Muscle of leg (tissue), 11 donors: ENCODE data around the gene ZNF777. TPM values are rescaled to one million over a fixed set of nuclear protein-coding genes. Genes with fewer than 3 reads are reported as not detected.

Source experiments
- DNase-seq: peaks from one replicate; pipeline ENCODE4 v3.0.0; 2013
- H3K27ac ChIP-seq: one replicate; pipeline ENCODE4 v1.5.1; 2013; ENCODE audit warnings: mild to moderate bottlenecking, low read length, control low read depth
- H3K27me3 ChIP-seq: one replicate; pipeline ENCODE4 v1.6.1; 2013; ENCODE audit warnings: low read length; ENCODE audit not compliant: control insufficient read depth, insufficient read depth
- H3K36me3 ChIP-seq: one replicate; pipeline ENCODE4 v1.6.1; 2013; ENCODE audit warnings: low read length; ENCODE audit not compliant: control insufficient read depth, insufficient read depth
- H3K4me1 ChIP-seq: one replicate; pipeline ENCODE4 v1.6.1; 2013; ENCODE audit warnings: low read length; ENCODE audit not compliant: control insufficient read depth, insufficient read depth
- H3K4me3 ChIP-seq: one replicate; pipeline ENCODE4 v1.5.1; 2013; ENCODE audit warnings: low read length, control low read depth
- H3K9me3 ChIP-seq: replicated peaks from 2 replicates; pipeline ENCODE4 v1.6.1; 2013; ENCODE audit warnings: low read depth, low read length; ENCODE audit not compliant: control insufficient read depth
- WGBS: methylation state at CpG from one replicate; pipeline ENCODE4 v1.1.5; 2013; ENCODE audit warnings: missing lambda C conversion rate; ENCODE audit not compliant: insufficient coverage; 5-methylcytosine and 5-hydroxymethylcytosine counted together
- polyA plus RNA-seq, 8 donors: library from polyadenylated mRNA; unstranded; fragments of 120-200 nt; gene quantifications; one replicate each; pipeline versions ENCODE4 v1.2.1 to v1.2.3, GENCODE V29; 2013; ENCODE audit warnings: inconsistent platforms in 1 of 8, low replicate concordance in 1 of 8; ENCODE audit not compliant: insufficient read length in 8 of 8, insufficient read depth in 1 of 8
- total RNA-seq: library from RNA; stranded (reverse); fragments of 120-200 nt; gene quantifications from one replicate; pipeline ENCODE4 v1.2.4, GENCODE V29; 2013

ZNF777 gene
- total and polyA plus RNA-seq, 9 donors, result 4.1 to 11.5 (median 10.5) TPM

GRCh38 chr7:149466364-149466763, 5.5 kb upstream of the ZNF777 start:
- peaks cover 5% of the 10 kb centered on the region for H3K9me3 ChIP-seq
- H3K27ac ChIP-seq, result no peak overlapping the region
- peaks cover 4% of the 10 kb centered on the region for H3K27me3 ChIP-seq
- no peak for DNase-seq
- no peak overlapping the region for H3K4me3 ChIP-seq
- peaks cover 2% of the 10 kb centered on the region for H3K36me3 ChIP-seq
- no peaks in the 10 kb centered on the region for H3K4me1 ChIP-seq

GRCh38 chr7:149463500-149464161, 2.8 kb upstream of the ZNF777 start:
- H3K27me3 ChIP-seq, result peaks cover 7% of the 10 kb centered on the region
- no CpG with 5 or more reads among the region's 1 CpG for WGBS

GRCh38 chr7:149462101-149462520, 1.2 kb upstream of the ZNF777 start:
- H3K4me1 ChIP-seq, result peaks cover 14% of the 10 kb centered on the region
- H3K9me3 ChIP-seq, result no peaks in the 10 kb centered on the region
- no peak for DNase-seq
- no peak overlapping the region for H3K4me3 ChIP-seq
- H3K36me3 ChIP-seq, result no peaks in the 10 kb centered on the region
- no peak overlapping the region for H3K27ac ChIP-seq
- H3K27me3 ChIP-seq, result peaks cover 7% of the 10 kb centered on the region
- WGBS, result 77% methylated on average over 5 of the region's 9 CpGs

More at GRCh38 chr7:149463500-149464161, 2.8 kb upstream of the ZNF777 start:
- Histone ChIP-seq H3K9me3 (no peaks in the 10 kb centered on the region), H3K36me3 (no peaks in the 10 kb centered on the region), H3K4me1 (peaks cover 9% of the 10 kb centered on the region), H3K4me3 (no peak overlapping the region), H3K27ac (no peak overlapping the region)
- DNase-seq, result no peak

GRCh38 chr7:149459540-149460452, 1.1 kb downstream of the ZNF777 start:
- peak; percentile 14 for DNase-seq
- H3K27me3 ChIP-seq, result peaks cover 7% of the 10 kb centered on the region
- peak overlapping the region; percentile 31 for H3K4me3 ChIP-seq
- under 1% methylated on average over 145 of the region's 145 CpGs for WGBS
- peaks cover 20% of the 10 kb centered on the region for H3K36me3 ChIP-seq
- peaks cover 14% of the 10 kb centered on the region for H3K4me1 ChIP-seq
- no peak overlapping the region for H3K27ac ChIP-seq
- H3K9me3 ChIP-seq, result no peaks in the 10 kb centered on the region

- no peaks in the 10 kb centered on the region for H3K9me3 ChIP-seq
These were observed 1.7 kb downstream of the ZNF777 start for GRCh38 chr7:149459201-149459539.

GRCh38 chr7:149458235-149458634, 2.6 kb downstream of the ZNF777 start:
- WGBS, result no CpG with 5 or more reads among the region's 3 CpGs
- DNase-seq, result no peak
- Histone ChIP-seq H3K27ac (no peak overlapping the region), H3K4me3 (no peak overlapping the region), H3K9me3 (no peaks in the 10 kb centered on the region), H3K27me3 (peaks cover 5% of the 10 kb centered on the region), H3K36me3 (peaks cover 34% of the 10 kb centered on the region), H3K4me1 (peaks cover 14% of the 10 kb centered on the region)

More at GRCh38 chr7:149459201-149459539, 1.7 kb downstream of the ZNF777 start:
- WGBS, result 3% methylated on average over 13 of the region's 17 CpGs
- peaks cover 5% of the 10 kb centered on the region for H3K27me3 ChIP-seq
- DNase-seq, result no peak
- peaks cover 26% of the 10 kb centered on the region for H3K36me3 ChIP-seq
- H3K4me1 ChIP-seq, result peaks cover 14% of the 10 kb centered on the region
- H3K4me3 ChIP-seq, result no peak overlapping the region
- H3K27ac ChIP-seq, result no peak overlapping the region

- WGBS, result no CpG with 5 or more reads among the region's 1 CpG
- H3K27ac ChIP-seq, result no peak overlapping the region
- no peak for DNase-seq
- H3K9me3 ChIP-seq, result no peaks in the 10 kb centered on the region
- peaks cover 5% of the 10 kb centered on the region for H3K27me3 ChIP-seq
- peaks cover 36% of the 10 kb centered on the region for H3K36me3 ChIP-seq
- no peak overlapping the region for H3K4me3 ChIP-seq
- H3K4me1 ChIP-seq, result peaks cover 14% of the 10 kb centered on the region
These were observed 3.1 kb downstream of the ZNF777 start for GRCh38 chr7:149457766-149458165.

- Histone ChIP-seq H3K36me3 (peaks cover 39% of the 10 kb centered on the region), H3K4me3 (no peak overlapping the region), H3K27me3 (peaks cover 3% of the 10 kb centered on the region), H3K4me1 (peaks cover 14% of the 10 kb centered on the region), H3K27ac (no peak overlapping the region), H3K9me3 (no peaks in the 10 kb centered on the region)
- no peak for DNase-seq
- WGBS, result 95% methylated on average over 4 of the region's 11 CpGs
These were observed 4.1 kb downstream of the ZNF777 start for GRCh38 chr7:149456506-149457421.

- Histone ChIP-seq H3K36me3 (peaks cover 49% of the 10 kb centered on the region), H3K27me3 (no peaks in the 10 kb centered on the region)
These were observed 5.5 kb downstream of the ZNF777 start for GRCh38 chr7:149455175-149455950.

More at GRCh38 chr7:149455175-149455950, 5.5 kb downstream of the ZNF777 start:
- DNase-seq, result no peak
- 92% methylated on average over 21 of the region's 24 CpGs for WGBS
- H3K9me3 ChIP-seq, result no peaks in the 10 kb centered on the region
- H3K27ac ChIP-seq, result no peak overlapping the region
- H3K4me3 ChIP-seq, result no peak overlapping the region
- H3K4me1 ChIP-seq, result peaks cover 11% of the 10 kb centered on the region
